ENCODE measurements around the gene ZCCHC14.

ZCCHC14 gene

DNA sequence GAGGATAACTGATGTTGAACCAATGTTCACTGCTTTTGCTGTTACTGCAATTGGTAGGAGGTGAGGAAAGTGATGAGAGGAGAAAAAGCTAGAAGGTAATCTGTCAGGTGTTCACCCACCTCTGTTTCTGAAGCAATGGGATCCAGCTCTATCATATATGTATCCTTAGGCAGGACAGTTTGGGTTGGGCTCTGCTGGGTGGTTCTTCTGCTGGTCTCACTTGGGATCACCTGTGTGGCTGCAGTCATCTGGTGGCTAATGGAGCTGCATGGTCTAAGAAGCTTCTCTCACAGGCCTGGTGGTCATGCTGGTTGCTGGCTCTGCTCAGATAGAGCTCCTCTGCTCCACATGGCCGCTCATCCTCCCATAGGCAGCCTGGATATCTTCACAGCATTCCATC lies 40.2 kb upstream of the ZCCHC14 start:
- DNase-seq (ENCODE audit: low read depth): no peak
- TF ChIP-seq, protein P1, sequence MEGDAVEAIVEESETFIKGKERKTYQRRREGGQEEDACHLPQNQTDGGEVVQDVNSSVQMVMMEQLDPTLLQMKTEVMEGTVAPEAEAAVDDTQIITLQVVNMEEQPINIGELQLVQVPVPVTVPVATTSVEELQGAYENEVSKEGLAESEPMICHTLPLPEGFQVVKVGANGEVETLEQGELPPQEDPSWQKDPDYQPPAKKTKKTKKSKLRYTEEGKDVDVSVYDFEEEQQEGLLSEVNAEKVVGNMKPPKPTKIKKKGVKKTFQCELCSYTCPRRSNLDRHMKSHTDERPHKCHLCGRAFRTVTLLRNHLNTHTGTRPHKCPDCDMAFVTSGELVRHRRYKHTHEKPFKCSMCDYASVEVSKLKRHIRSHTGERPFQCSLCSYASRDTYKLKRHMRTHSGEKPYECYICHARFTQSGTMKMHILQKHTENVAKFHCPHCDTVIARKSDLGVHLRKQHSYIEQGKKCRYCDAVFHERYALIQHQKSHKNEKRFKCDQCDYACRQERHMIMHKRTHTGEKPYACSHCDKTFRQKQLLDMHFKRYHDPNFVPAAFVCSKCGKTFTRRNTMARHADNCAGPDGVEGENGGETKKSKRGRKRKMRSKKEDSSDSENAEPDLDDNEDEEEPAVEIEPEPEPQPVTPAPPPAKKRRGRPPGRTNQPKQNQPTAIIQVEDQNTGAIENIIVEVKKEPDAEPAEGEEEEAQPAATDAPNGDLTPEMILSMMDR (conservative IDR thresholded peaks at IDR 0.05; ENCODE audit: low read depth, low read length): no peak

DNA sequence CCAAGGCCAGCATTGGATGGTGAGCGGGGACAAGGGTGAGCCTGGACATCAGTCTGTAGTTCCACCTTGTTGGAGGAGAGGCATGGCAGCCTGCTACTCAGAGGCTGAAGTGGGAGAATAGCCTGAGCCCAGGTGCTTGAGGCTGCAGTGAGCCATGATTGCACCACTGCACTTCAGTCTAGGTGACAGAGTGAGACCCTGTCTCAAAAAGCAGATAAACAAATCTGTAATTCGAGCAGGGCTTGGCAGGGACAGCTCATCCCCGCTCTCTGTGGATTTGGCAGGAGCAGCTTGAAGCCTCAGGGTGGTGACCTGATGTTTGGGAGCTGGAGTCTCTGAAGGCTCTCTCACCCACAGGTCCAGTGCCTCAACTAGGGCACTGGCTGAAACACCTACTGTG lies 38.6 kb upstream of the ZCCHC14 start:
- H3K4me3 ChIP-seq (ENCODE audit: low read length): no peak overlapping the region
- DNase-seq (ENCODE audit: low read depth): no peak
- TF ChIP-seq, protein P1 (conservative IDR thresholded peaks at IDR 0.05; ENCODE audit: low read depth, low read length): no peak

More for the DNA sequence above, 40.2 kb upstream of the ZCCHC14 start:
- no peak overlapping the region for H3K4me3 ChIP-seq (ENCODE audit: low read length)

DNA sequence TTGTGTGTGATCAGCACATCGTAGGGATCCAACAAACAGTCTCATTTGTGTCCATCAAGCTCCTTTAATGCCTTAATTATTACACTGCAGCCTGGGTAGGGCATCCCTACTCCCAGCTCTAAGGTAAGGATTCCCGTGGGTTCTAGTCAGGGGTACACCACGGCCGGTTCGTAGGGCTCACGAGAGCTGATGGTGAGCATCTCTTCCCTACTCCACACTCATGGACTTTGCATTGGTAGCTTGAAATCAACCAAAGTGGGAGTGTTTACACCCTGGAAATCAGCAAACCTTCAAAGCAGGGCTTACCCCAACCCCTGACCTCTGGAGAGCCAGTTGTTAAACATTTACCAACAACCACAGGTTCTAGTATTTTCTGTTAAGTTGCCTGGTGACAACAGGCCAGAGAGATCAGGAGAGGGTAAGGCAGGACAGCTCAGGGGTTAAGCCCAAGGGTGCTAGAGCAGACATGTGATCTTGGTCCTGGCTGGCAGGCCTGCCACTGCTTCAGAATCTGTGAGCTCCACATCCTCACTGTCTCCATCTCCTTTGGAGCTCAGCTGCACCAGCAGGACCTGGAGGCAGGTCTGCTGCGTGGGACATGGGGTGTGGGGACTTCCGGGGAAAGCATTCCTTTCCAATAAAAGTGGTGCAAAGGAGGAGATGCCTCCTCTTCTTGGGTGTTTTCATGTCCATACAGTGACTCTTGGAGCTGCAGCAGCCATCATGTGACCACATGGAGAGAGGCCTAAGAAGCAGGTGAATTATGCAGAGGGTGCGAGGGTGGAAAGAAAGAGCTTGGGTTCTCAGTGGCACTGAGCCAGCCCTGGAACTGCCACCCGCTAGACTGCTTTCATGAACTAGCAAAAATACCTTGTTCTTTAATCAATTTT lies 36.1 kb upstream of the ZCCHC14 start:
- DNase-seq (ENCODE audit: low read depth): no peak
- TF ChIP-seq, protein P1 (conservative IDR thresholded peaks at IDR 0.05; ENCODE audit: low read depth, low read length): no peak
- no peak overlapping the region for H3K4me3 ChIP-seq (ENCODE audit: low read length)

DNA sequence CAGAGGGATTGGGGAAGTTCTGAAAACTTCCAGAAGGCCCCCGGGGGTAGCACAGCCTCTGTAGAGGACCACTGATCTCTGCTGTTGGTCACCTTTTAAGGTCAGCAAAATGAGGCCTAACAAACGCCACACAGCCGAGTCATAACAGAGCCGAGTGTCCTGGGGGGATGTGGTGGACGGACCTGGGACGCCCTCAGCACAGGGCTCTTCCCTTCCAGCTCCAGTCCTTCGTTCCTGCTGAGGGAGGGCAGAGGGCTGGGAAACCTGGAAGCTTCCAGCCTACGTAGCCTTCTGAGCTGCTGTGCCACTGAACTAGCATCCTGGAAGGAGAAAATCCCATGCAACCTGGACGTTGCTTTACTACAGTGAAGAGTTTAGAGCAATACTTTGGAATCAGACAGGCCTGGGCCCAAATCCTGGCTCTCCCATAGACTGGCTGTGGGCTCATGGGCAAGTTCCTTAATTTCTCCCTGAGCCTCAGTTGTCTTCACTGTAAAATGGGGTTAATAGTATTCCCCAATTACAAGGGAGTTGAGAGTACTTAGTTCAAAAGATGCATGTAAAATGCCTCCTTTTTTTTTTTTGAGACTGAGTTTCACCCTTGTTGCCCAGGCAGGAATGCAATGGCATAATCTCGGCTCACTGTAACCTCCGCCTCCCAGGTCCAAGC lies 34.4 kb upstream of the ZCCHC14 start:
- TF ChIP-seq, protein P1 (conservative IDR thresholded peaks at IDR 0.05; ENCODE audit: low read depth, low read length): no peak
- DNase-seq (ENCODE audit: low read depth): no peak
- no peak overlapping the region for H3K4me3 ChIP-seq (ENCODE audit: low read length)

DNA sequence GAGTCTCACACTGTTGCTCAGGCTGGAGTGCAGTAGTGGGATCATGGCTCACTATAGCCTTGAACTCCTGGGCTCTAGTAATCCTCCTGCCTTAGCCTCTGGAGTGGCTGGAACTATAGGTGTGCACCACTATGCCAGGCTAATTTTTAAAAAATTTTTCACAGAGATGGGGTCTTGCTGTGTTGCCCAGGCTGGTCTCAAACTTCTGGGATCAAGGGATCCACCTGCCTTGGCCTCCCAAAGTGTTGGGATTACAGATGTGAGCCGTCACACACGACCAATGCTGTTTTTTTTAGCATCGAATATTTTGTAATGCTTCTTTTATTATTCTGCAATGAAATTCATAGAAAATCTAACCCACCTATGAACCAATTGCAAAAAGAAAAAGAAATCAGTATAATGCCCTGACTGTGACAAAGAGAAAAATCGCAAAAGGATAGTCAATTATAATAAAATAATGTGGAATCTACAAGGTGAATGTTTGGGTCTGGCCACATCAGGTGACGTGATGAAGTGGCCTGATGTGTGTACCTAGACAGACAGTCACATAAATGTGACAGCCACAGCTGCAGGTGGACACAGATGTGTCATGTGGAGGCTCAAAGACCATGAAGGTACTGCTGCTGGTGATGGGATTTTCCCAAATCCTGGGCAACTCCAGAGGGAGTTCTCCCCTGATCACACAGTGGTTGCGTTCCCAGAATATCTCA lies 33.6 kb upstream of the ZCCHC14 start:
- TF ChIP-seq, protein P1 (conservative IDR thresholded peaks at IDR 0.05; ENCODE audit: low read depth, low read length): no peak
- no peak for DNase-seq (ENCODE audit: low read depth)
- H3K4me3 ChIP-seq (ENCODE audit: low read length): no peak overlapping the region

DNA sequence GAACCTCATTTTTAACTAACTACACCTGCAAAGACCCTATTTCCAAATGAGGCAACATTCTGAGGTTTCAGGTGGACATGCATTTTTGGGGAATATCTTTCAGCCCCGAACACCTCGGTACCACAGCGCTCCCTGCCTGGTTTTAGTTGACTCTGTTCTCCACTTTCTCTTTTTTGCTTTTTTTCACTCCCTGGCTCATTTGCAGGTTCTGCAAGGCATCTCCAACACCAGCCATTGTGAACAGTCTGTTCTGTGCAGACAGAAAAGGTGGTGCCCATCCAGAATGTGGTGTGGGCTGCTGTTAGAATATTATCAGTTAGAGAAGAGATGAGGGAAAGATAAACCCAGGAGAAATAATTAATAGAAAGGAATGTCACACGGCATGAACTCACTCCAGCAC lies 32.5 kb upstream of the ZCCHC14 start:
- TF ChIP-seq, protein P1 (conservative IDR thresholded peaks at IDR 0.05; ENCODE audit: low read depth, low read length): no peak
- no peak for DNase-seq (ENCODE audit: low read depth)
- no peak overlapping the region for H3K4me3 ChIP-seq (ENCODE audit: low read length)

Data from retinal pigment epithelial cell (primary cell).